Cerebellar nuclear complex (tissue), 1 donor: ENCODE data around the gene TLR8.

Experiments
- DNase-seq, 2 experiments: peaks; one replicate each; lab custom pipeline; 2025; lab: John Stamatoyannopoulos, UW

Gene TLR8

GRCh38 chrX:12966151-12966550 lies 59.7 kb downstream of the TLR8 start:
- no peak for DNase-seq

GRCh38 chrX:12967711-12968465 lies 61.5 kb downstream of the TLR8 start:
- no peak for DNase-seq

GRCh38 chrX:12970691-12971202 lies 64.3 kb downstream of the TLR8 start:
- DNase-seq, result no peak

GRCh38 chrX:12971282-12972003 lies 65.0 kb downstream of the TLR8 start:
- DNase-seq, result no peak

- DNase-seq, result no peak
These were observed 65.8 kb downstream of the TLR8 start for GRCh38 chrX:12972243-12972642.
